ENCODE measurements around the gene RECQL5. TPM values are rescaled to one million over a fixed set of nuclear protein-coding genes. Genes with fewer than 3 reads are reported as not detected.

Gene RECQL5
- total RNA-seq, 1 donor from 2014 or later: 22.7 TPM

DNA sequence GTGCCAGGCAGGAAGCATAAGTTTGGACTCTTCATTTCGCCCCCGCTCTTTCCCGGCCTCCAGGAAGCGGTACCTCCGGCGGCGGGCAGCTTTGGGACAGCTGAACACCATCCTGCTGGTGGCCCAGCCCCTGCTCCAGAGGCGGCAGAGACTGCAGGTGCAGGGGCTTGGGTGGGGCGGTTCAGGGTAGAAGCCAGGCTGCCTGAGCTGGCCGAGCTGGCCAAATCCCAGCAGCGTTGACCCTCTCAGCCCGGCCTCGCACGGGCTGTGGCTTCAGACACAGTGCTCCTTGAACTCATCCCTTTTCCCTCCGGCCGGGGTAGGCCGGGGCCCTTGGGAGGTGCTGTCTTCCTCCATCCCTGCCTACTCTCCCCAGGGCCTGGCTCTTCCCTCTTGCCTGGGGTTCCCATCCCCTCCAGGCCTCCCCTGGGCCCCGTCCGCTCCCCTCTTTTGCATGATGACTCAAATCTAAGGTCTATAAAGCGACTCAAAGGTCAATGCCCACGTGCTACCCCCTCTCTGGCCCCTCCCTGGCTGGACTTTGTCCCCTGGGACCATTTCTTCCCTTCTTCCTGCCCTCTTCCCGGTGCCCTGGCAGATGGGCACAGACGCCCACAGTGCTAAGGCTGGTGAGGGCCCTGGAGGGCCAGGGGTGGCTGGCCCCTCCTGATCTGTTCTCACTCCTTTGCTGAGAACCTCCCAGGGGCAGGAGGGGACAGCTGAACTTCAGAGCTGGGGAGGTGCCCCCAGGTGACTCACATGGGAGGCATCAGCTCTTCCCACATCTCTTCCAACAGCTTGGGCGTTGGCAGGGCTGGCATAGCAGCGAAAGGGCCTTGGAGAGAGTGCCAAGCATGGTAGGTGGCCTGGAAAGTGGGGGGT is 56.6 kb downstream of the RECQL5 start:
- no peaks in the 10 kb centered on the region for H4K20me1 ChIP-seq (ENCODE audit: low read depth)
- H3K9me3 ChIP-seq (ENCODE audit: low read depth): no peaks in the 10 kb centered on the region
- H3K36me3 ChIP-seq: no peaks in the 10 kb centered on the region
- H3K4me3 Mint-ChIP-seq: no peak overlapping the region
- peaks cover 12% of the 10 kb centered on the region for H3K4me1 ChIP-seq
- no peak overlapping the region for H3K4me3 ChIP-seq
- peaks cover 2% of the 10 kb centered on the region for H3K27me3 Mint-ChIP-seq (ENCODE audit: insufficient read depth, low read depth)
- H3K27ac ChIP-seq: no peak overlapping the region
- no peaks in the 10 kb centered on the region for H3K27me3 ChIP-seq
- no peaks in the 10 kb centered on the region for H3K79me2 ChIP-seq (ENCODE audit: low read depth)
- no peak overlapping the region for H3K9ac ChIP-seq
- no peak overlapping the region for H3K27ac Mint-ChIP-seq
- no peaks in the 10 kb centered on the region for H3F3A ChIP-seq (ENCODE audit: low read depth)
- H2AFZ ChIP-seq (replicated peaks): no peak overlapping the region
- H3K4me1 Mint-ChIP-seq: no peaks in the 10 kb centered on the region
- no peak overlapping the region for H3K4me2 ChIP-seq
- no peak for DNase-seq (ENCODE audit: low spot score)
- H3K36me3 Mint-ChIP-seq: no peaks in the 10 kb centered on the region
- no peaks in the 10 kb centered on the region for H3K9me3 Mint-ChIP-seq
- TF ChIP-seq EZH2 (IDR thresholded peaks at IDR 0.05) (no peak), EZH2phosphoT487 (IDR thresholded peaks at IDR 0.05) (no peak)
- TF ChIP-seq, protein P1, sequence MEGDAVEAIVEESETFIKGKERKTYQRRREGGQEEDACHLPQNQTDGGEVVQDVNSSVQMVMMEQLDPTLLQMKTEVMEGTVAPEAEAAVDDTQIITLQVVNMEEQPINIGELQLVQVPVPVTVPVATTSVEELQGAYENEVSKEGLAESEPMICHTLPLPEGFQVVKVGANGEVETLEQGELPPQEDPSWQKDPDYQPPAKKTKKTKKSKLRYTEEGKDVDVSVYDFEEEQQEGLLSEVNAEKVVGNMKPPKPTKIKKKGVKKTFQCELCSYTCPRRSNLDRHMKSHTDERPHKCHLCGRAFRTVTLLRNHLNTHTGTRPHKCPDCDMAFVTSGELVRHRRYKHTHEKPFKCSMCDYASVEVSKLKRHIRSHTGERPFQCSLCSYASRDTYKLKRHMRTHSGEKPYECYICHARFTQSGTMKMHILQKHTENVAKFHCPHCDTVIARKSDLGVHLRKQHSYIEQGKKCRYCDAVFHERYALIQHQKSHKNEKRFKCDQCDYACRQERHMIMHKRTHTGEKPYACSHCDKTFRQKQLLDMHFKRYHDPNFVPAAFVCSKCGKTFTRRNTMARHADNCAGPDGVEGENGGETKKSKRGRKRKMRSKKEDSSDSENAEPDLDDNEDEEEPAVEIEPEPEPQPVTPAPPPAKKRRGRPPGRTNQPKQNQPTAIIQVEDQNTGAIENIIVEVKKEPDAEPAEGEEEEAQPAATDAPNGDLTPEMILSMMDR (IDR thresholded peaks at IDR 0.05): no peak

DNA sequence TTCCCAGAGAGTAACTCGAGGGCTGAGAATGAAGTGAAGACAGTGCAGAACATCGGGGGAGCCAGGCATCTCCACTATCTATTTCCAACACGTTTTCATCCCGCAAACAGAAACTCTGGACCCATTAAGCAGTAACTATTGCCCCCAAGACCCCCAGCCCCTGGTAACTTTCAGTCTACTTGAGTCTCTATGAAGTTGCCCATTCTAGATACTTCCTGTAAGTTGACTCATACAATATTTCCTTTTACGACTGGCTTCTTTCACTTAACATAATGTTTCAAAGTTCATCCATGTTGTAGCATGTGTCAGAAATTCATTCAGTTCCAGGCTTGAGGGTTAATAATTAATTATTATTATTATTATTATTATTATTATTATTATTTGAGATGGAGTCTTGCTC is 59.9 kb downstream of the RECQL5 start:
- H3K36me3 Mint-ChIP-seq: no peaks in the 10 kb centered on the region
- H3K4me2 ChIP-seq: no peak overlapping the region
- no peaks in the 10 kb centered on the region for H3K36me3 ChIP-seq
- H3K79me2 ChIP-seq (ENCODE audit: low read depth): no peaks in the 10 kb centered on the region
- no peaks in the 10 kb centered on the region for H3K4me1 ChIP-seq
- no peaks in the 10 kb centered on the region for H3F3A ChIP-seq (ENCODE audit: low read depth)
- no peak for DNase-seq (ENCODE audit: low spot score)
- no peaks in the 10 kb centered on the region for H3K4me1 Mint-ChIP-seq
- TF ChIP-seq EZH2 (IDR thresholded peaks at IDR 0.05) (no peak), EZH2phosphoT487 (IDR thresholded peaks at IDR 0.05) (no peak)
- TF ChIP-seq, protein P1 (IDR thresholded peaks at IDR 0.05): no peak
- no peaks in the 10 kb centered on the region for H3K9me3 Mint-ChIP-seq
- no peak overlapping the region for H3K9ac ChIP-seq
- no peaks in the 10 kb centered on the region for H3K27me3 ChIP-seq
- no peak overlapping the region for H3K27ac Mint-ChIP-seq
- no peak overlapping the region for H2AFZ ChIP-seq (replicated peaks)
- H3K4me3 Mint-ChIP-seq: peak overlapping the region; percentile 11
- no peak overlapping the region for H3K4me3 ChIP-seq
- peaks cover 2% of the 10 kb centered on the region for H3K27me3 Mint-ChIP-seq (ENCODE audit: insufficient read depth, low read depth)
- H4K20me1 ChIP-seq (ENCODE audit: low read depth): no peaks in the 10 kb centered on the region
- no peaks in the 10 kb centered on the region for H3K9me3 ChIP-seq (ENCODE audit: low read depth)
- H3K27ac ChIP-seq: no peak overlapping the region

DNA sequence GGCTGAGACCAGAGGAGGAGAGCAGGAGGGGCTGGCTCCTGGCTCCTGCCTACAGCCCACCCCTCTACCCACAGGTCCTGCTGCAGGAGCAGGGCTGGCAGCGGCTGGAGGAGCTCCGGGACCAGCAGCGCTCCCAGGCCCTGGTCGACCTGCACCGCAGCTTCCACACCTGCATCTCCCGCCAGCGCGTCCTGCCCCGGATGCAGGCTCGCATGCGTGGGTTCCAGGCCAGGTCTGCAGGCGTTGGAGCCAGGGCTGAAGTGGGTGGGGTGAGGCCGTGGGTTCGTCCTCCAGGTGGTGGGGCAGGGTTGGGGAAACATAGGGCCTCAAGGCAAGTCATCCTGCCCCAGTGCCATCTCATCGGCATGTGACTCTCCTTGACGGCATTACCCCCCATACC is 61.2 kb downstream of the RECQL5 start:
- Histone ChIP-seq H3K79me2 (ENCODE audit: low read depth) (no peaks in the 10 kb centered on the region), H2AFZ (replicated peaks) (no peak overlapping the region), H3K27ac (no peak overlapping the region), H3K36me3 (no peaks in the 10 kb centered on the region), H4K20me1 (ENCODE audit: low read depth) (no peaks in the 10 kb centered on the region), H3K9me3 (ENCODE audit: low read depth) (no peaks in the 10 kb centered on the region), H3K27me3 (no peaks in the 10 kb centered on the region), H3K4me3 (no peak overlapping the region), H3K4me2 (no peak overlapping the region), H3K4me1 (no peaks in the 10 kb centered on the region), H3K9ac (no peak overlapping the region), H3F3A (ENCODE audit: low read depth) (peaks cover 5% of the 10 kb centered on the region)
- no peak overlapping the region for H3K27ac Mint-ChIP-seq
- H3K4me3 Mint-ChIP-seq: no peak overlapping the region
- no peaks in the 10 kb centered on the region for H3K36me3 Mint-ChIP-seq
- no peak for TF ChIP-seq EZH2phosphoT487 (IDR thresholded peaks at IDR 0.05)
- TF ChIP-seq, protein P1 (IDR thresholded peaks at IDR 0.05): no peak
- TF ChIP-seq EZH2 (IDR thresholded peaks at IDR 0.05): no peak
- peaks cover 2% of the 10 kb centered on the region for H3K27me3 Mint-ChIP-seq (ENCODE audit: insufficient read depth, low read depth)
- no peaks in the 10 kb centered on the region for H3K4me1 Mint-ChIP-seq
- no peak for DNase-seq (ENCODE audit: low spot score)
- no peaks in the 10 kb centered on the region for H3K9me3 Mint-ChIP-seq

All from neural progenitor cell (in vitro differentiated cells).